ENCODE measurements around the gene LKAAEAR1.

DNA sequence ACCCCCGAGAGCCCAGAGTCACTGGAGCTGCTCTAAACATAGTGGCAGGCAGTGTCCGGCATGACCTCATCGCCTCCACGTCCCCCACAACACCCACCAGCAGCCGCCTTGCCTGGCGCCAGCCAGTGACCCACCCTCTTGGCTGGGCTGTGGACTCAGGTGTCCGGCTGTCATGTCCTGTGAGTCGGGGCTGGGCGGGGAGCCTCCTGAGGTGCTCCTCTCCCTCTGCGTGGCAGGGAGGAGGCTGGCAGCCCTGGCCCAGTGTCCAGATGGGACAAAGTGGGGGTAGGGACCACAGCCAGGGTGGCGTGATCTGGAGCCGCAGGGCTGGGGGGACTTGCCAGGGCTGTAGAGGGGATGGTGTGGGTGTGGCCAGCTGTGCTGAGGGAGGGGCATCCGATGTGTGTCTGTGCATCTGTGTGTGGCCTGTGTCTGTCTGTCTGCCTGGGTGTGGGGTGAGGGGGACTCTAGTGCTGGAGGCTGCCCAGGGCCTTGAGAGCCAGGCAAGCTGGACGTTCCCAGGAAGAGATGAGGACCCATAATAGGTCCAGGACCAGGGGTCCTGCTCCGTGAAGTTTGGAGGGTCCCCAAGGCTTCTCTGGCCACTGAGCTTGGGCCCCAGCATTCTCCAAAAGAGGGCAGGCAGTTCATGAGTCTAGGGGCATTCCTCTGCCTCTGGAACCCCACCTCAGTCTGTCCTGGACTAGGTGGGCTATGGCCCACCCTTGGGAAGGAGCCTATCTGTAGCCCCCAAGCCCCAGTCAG lies 32.5 kb downstream of the LKAAEAR1 start:
- TF ChIP-seq, protein P1, sequence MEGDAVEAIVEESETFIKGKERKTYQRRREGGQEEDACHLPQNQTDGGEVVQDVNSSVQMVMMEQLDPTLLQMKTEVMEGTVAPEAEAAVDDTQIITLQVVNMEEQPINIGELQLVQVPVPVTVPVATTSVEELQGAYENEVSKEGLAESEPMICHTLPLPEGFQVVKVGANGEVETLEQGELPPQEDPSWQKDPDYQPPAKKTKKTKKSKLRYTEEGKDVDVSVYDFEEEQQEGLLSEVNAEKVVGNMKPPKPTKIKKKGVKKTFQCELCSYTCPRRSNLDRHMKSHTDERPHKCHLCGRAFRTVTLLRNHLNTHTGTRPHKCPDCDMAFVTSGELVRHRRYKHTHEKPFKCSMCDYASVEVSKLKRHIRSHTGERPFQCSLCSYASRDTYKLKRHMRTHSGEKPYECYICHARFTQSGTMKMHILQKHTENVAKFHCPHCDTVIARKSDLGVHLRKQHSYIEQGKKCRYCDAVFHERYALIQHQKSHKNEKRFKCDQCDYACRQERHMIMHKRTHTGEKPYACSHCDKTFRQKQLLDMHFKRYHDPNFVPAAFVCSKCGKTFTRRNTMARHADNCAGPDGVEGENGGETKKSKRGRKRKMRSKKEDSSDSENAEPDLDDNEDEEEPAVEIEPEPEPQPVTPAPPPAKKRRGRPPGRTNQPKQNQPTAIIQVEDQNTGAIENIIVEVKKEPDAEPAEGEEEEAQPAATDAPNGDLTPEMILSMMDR (IDR thresholded peaks at IDR 0.05; ENCODE audit: insufficient read depth, low read depth, low read length), result no peak
- TF ChIP-seq EZH2 (IDR thresholded peaks at IDR 0.05; ENCODE audit: insufficient read depth, low read length), result no peak
